ENCODE measurements around the gene AGK. TPM values are rescaled to one million over a fixed set of nuclear protein-coding genes. Genes with fewer than 3 reads are reported as not detected.

The AGK gene
- total and polyA plus RNA-seq, 2 experiments from 2014 or later = 18.3 to 24.1 TPM

DNA sequence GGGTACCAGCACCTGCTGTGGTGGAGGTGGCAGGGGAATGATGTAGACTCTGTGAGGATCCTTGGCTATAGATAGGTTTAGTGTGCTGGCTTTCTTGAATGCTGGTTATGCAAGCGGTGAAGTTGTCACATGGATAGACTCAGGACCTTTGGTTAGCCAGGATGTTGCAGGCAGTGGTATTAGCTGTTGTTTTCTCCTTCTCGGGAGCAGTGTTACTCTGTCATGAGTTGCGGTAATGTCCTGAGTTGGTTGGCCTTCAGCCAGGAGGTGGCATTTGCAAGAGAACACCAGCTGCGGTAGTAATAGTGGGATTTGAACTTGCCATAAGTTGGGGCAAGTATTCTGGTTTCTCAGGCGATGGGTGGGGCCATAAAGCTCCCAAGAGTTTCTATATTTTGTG is 10.8 kb downstream of the AGK start:
- Histone ChIP-seq H3K4me1 (ENCODE audit: insufficient read depth) (peaks cover 12% of the 10 kb centered on the region), H3K9me2 (ENCODE audit: insufficient read depth) (no peaks in the 10 kb centered on the region), H3K27me3 (replicated peaks; ENCODE audit: insufficient read depth) (no peaks in the 10 kb centered on the region), H3K4me2 (ENCODE audit: unreplicated experiment) (no peak overlapping the region), H3K36me3 (ENCODE audit: low read depth) (peaks cover 11% of the 10 kb centered on the region; the same call in 1 of the 2 replicates), H3F3A (ENCODE audit: insufficient read depth) (peaks cover 18% of the 10 kb centered on the region; the same call in 1 of the 2 replicates), H3K79me2 (ENCODE audit: insufficient read depth) (0 out of 2 replicates have a peak, but pooled peaks cover 13% of the 10 kb centered on the region), H4K20me1 (ENCODE audit: insufficient read depth) (no peaks in the 10 kb centered on the region), H3K9me3 (ENCODE audit: low read depth) (no peaks in the 10 kb centered on the region), H3K4me3 (no peak overlapping the region), H3K9ac (no peak overlapping the region), H2AFZ (no peak overlapping the region), H3K27ac (no peak overlapping the region)
- TF ChIP-seq EZH2phosphoT487 (IDR thresholded peaks at IDR 0.05; ENCODE audit: insufficient read depth, low read depth) (no peak), EZH2 (IDR thresholded peaks at IDR 0.05; ENCODE audit: insufficient read depth, poor library complexity, severe bottlenecking) (no peak)
- in situ Hi-C loops (cut with MboI) = no loop called here
- no peak for DNase-seq
- WGBS, 2 experiments (ENCODE audit: low coverage in 1 of 2, low lambda C conversion rate in 2 of 2, missing lambda C conversion rate in 2 of 2) = 98 to 99% methylated on average over 5 of the region's 5 CpGs

DNA sequence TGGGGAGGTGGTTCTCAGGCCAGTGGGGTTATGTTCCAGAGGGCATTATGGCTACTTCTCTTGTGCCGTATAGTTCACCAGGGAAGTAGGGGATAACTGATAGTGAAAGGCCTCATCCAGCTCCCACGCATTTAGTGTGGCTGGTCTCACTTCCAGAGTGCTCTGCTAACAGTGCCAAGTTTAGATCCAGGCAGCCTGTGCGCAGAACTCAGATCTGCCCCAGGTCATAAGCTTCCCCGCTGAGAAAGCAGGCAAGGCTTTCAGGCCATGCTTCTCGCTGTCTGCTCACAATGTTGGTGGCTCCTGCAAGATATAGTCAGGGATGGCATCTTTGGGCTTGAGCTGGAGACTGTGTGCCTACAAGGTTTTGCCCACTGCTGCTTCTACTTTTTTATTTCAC is 11.3 kb downstream of the AGK start:
- no peak for DNase-seq
- Histone ChIP-seq H3F3A (ENCODE audit: insufficient read depth) (peaks cover 14% of the 10 kb centered on the region; the same call in 1 of the 2 replicates), H3K27ac (no peak overlapping the region), H3K9me2 (ENCODE audit: insufficient read depth) (no peaks in the 10 kb centered on the region), H3K27me3 (replicated peaks; ENCODE audit: insufficient read depth) (no peaks in the 10 kb centered on the region), H3K4me2 (ENCODE audit: unreplicated experiment) (no peak overlapping the region), H3K36me3 (ENCODE audit: low read depth) (peaks cover 11% of the 10 kb centered on the region; the same call in 1 of the 2 replicates), H3K4me3 (no peak overlapping the region), H3K9me3 (ENCODE audit: low read depth) (no peaks in the 10 kb centered on the region), H4K20me1 (ENCODE audit: insufficient read depth) (no peaks in the 10 kb centered on the region), H3K79me2 (ENCODE audit: insufficient read depth) (0 out of 2 replicates have a peak, but pooled peaks cover 13% of the 10 kb centered on the region), H3K9ac (no peak overlapping the region), H2AFZ (no peak overlapping the region), H3K4me1 (ENCODE audit: insufficient read depth) (peaks cover 12% of the 10 kb centered on the region)
- TF ChIP-seq EZH2phosphoT487 (IDR thresholded peaks at IDR 0.05; ENCODE audit: insufficient read depth, low read depth) = no peak
- no peak for TF ChIP-seq EZH2 (IDR thresholded peaks at IDR 0.05; ENCODE audit: insufficient read depth, poor library complexity, severe bottlenecking)
- WGBS, 2 experiments (ENCODE audit: low coverage in 1 of 2, low lambda C conversion rate in 2 of 2, missing lambda C conversion rate in 2 of 2) = 100% methylated on average over 5 of the region's 5 CpGs
- in situ Hi-C loops (cut with MboI) = no loop called here

DNA sequence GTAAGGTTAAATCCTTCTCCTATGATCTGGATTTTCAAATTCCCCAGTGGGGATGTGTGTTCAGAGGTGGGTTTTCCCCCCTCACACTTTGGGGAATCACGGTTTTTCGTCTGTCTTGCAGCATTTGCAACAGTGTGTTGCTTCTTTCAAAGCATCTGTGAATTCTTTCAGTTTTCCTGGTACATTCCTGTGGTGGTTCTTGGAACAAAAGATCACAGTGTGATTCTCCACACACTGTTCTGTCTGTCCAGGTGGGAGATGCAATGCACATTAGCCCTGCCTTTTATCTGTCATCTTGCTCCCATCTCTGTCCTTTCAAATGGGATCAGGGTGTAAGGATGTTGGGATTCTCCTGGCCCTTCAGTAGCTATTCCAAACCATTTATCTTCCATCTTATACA is 11.8 kb downstream of the AGK start:
- TF ChIP-seq EZH2 (IDR thresholded peaks at IDR 0.05; ENCODE audit: insufficient read depth, poor library complexity, severe bottlenecking) (no peak), EZH2phosphoT487 (IDR thresholded peaks at IDR 0.05; ENCODE audit: insufficient read depth, low read depth) (no peak)
- no peak overlapping the region for H3K4me2 ChIP-seq (ENCODE audit: unreplicated experiment)
- 0 out of 2 replicates have a peak, but pooled peaks cover 13% of the 10 kb centered on the region for H3K79me2 ChIP-seq (ENCODE audit: insufficient read depth)
- in situ Hi-C loops (cut with MboI) = no loop called here
- H3K4me3 ChIP-seq = no peak overlapping the region
- H3K9me2 ChIP-seq (ENCODE audit: insufficient read depth) = no peaks in the 10 kb centered on the region
- DNase-seq = no peak
- no peak overlapping the region for H3K27ac ChIP-seq
- no peaks in the 10 kb centered on the region for H3K27me3 ChIP-seq (replicated peaks; ENCODE audit: insufficient read depth)
- H3K9me3 ChIP-seq (ENCODE audit: low read depth) = no peaks in the 10 kb centered on the region
- no peak overlapping the region for H3K9ac ChIP-seq
- peaks cover 11% of the 10 kb centered on the region; the same call in 1 of the 2 replicates for H3K36me3 ChIP-seq (ENCODE audit: low read depth)
- 84 to 94% methylated on average over 2 of the region's 2 CpGs for WGBS, 2 experiments (ENCODE audit: low coverage in 1 of 2, low lambda C conversion rate in 2 of 2, missing lambda C conversion rate in 2 of 2)
- no peak overlapping the region for H2AFZ ChIP-seq
- no peaks in the 10 kb centered on the region for H4K20me1 ChIP-seq (ENCODE audit: insufficient read depth)
- peaks cover 10% of the 10 kb centered on the region; the same call in 1 of the 2 replicates for H3F3A ChIP-seq (ENCODE audit: insufficient read depth)
- H3K4me1 ChIP-seq (ENCODE audit: insufficient read depth) = peaks cover 8% of the 10 kb centered on the region

DNA sequence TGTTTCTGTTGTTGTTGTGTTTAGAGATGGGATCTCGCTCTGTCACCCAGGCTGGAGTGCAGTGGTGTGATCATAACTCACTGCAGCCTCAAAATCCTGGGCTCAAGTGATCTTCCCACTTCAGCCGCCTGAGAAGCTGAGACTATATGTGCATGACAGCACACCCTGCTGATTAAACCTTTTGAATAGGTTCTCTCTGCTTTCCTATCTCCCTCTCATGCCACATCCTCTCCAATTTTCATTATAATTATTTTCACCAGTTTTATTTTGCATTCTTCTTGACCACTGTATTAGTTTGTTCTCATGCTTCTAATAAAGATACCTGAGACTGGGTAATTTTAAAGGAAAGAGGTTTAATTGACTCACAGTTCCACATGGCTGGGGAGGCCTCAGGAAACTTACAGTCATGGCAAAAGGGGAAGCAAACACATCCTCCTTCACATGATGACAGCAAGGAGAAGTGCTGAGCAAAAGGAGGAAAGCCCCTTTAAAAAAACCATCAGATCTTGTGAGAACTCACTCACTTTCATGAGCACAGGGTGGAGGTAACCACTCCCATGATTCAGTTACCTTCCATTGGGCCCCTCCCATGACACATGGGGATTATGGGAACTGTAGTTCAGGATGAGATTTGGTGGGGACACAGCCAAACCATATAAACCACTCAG is 12.9 kb downstream of the AGK start:
- Histone ChIP-seq H3K9me3 (ENCODE audit: low read depth) (no peaks in the 10 kb centered on the region), H3K27ac (no peak overlapping the region), H3F3A (ENCODE audit: insufficient read depth) (no peaks in the 10 kb centered on the region), H2AFZ (no peak overlapping the region), H4K20me1 (ENCODE audit: insufficient read depth) (no peaks in the 10 kb centered on the region), H3K9ac (no peak overlapping the region), H3K79me2 (ENCODE audit: insufficient read depth) (0 out of 2 replicates have a peak, but pooled peaks cover 13% of the 10 kb centered on the region), H3K36me3 (ENCODE audit: low read depth) (peaks cover 9% of the 10 kb centered on the region; the same call in 1 of the 2 replicates), H3K27me3 (replicated peaks; ENCODE audit: insufficient read depth) (no peaks in the 10 kb centered on the region), H3K4me2 (ENCODE audit: unreplicated experiment) (no peak overlapping the region), H3K4me3 (no peak overlapping the region), H3K4me1 (ENCODE audit: insufficient read depth) (no peaks in the 10 kb centered on the region), H3K9me2 (ENCODE audit: insufficient read depth) (no peaks in the 10 kb centered on the region)
- no peak for DNase-seq
- 96 to 100% methylated on average over 2 of the region's 2 CpGs for WGBS, 2 experiments (ENCODE audit: low coverage in 1 of 2, low lambda C conversion rate in 2 of 2, missing lambda C conversion rate in 2 of 2)
- no peak for TF ChIP-seq EZH2phosphoT487 (IDR thresholded peaks at IDR 0.05; ENCODE audit: insufficient read depth, low read depth)
- TF ChIP-seq EZH2 (IDR thresholded peaks at IDR 0.05; ENCODE audit: insufficient read depth, poor library complexity, severe bottlenecking) = no peak
- in situ Hi-C loops (cut with MboI) = no loop called here
